Esophagus squamous epithelium (tissue), 4 donors: ENCODE results near the gene TBC1D20.

Experiments
- CTCF ChIP-seq, 6 experiments: fragments of 450-650 bp in 4 of 6; fragments of 200-600 bp in 2 of 6; sonication (generic) in 2 of 6; IDR thresholded peaks; one replicate each; pipeline ENCODE4 v1.5.1; 2016 to 2019; ENCODE audit warnings: antibody characterized with exemption in 6 of 6, mild to moderate bottlenecking in 4 of 6, moderate library complexity in 4 of 6
- POLR2A ChIP-seq, 4 donors: fragments of 450-650 bp; IDR thresholded peaks; one replicate each; pipeline ENCODE4 v1.6.1; 2017; ENCODE audit warnings: antibody characterized with exemption in 4 of 4, mild to moderate bottlenecking in 4 of 4, moderate library complexity in 3 of 4

GRCh38 chr20:404088-404487 lies 58.2 kb downstream of the TBC1D20 start:
- TF ChIP-seq CTCF (IDR thresholded peaks at IDR 0.05) (no peak), POLR2A (IDR thresholded peaks at IDR 0.05) (no peak)
